Activated naive CD4-positive, alpha-beta T cell treated with anti-CD3 and anti-CD28 coated beads for 36 hours (primary cell): ENCODE measurements around the gene LMF1. TPM values are rescaled to one million over a fixed set of nuclear protein-coding genes. Genes with fewer than 3 reads are reported as not detected.
"Not testable (repeated sequence)": the region's sequence is repeated elsewhere in the genome, so short reads cannot be mapped to it uniquely, and the experiment has no call there.

Experiments used
- CTCF ChIA-PET: fragments of 350-600 bp; sonication (Branson Sonifier 250); formaldehyde crosslinking; loops from one replicate; lab custom pipeline; 2021; ENCODE audit warnings: antibody characterized with exemption; lab: Charles Lee
- DNase-seq: peaks from one replicate; pipeline ENCODE4 v3.0.0-alpha.2; 2020
- H3K27ac Mint-ChIP-seq: one replicate; pipeline ENCODE4 v1.8.0; 2021; ENCODE audit warnings: mild to moderate bottlenecking, mixed read lengths
- H3K27me3 Mint-ChIP-seq: one replicate; pipeline ENCODE4 v1.8.0; 2021; ENCODE audit warnings: low read depth, mixed read lengths
- H3K36me3 Mint-ChIP-seq: one replicate; pipeline ENCODE4 v1.8.0; 2021; ENCODE audit warnings: low read depth, mixed read lengths
- H3K4me1 Mint-ChIP-seq: one replicate; pipeline ENCODE4 v1.8.0; 2021; ENCODE audit warnings: low read depth, mixed read lengths
- H3K4me3 Mint-ChIP-seq: one replicate; pipeline ENCODE4 v1.8.0; 2021; ENCODE audit warnings: mild to moderate bottlenecking, moderate library complexity, mixed read lengths
- H3K9me3 Mint-ChIP-seq: one replicate; pipeline ENCODE4 v1.8.0; 2021; ENCODE audit warnings: mixed read lengths
- intact Hi-C: fragments of 100-400 bp; cut with micrococcal nuclease; formaldehyde crosslinking; loops from one replicate; pipeline ENCODE4 v1.15.1; 2023
- total RNA-seq, 2 experiments: library from RNA; stranded (reverse); gene quantifications; one replicate each; pipeline ENCODE4 v1.2.3, GENCODE V29; 2021

The LMF1 gene
- total RNA-seq, 2 experiments from 2014 or later: 11.5 to 12.3 TPM

DNA sequence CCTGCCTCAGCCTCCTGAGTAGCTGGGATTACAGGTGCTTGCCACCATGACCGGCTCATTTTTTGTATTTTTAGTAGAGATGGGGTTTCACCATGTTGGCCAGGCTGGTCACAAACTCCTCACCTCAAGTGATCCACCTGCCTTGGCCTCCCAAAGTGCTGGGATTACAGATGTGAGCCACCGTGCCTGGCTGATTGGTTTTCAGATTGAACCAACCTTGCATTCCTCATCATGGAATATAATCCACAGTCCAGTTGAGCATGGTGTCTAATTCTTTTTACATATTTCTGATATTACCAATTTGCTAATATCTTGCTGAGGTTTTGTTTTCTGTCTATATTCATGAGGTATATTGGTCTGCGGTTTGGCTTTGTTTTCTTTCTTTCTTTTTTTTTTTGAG is 134.0 kb downstream of the LMF1 start:
- H3K9me3 Mint-ChIP-seq: peaks cover 13% of the 10 kb centered on the region
- CTCF ChIA-PET: interaction anchor here (0.7 kb wide), 1 partner anchor 216 kb away, joined by 3 read pairs; no protein-coding TSS in a partner anchor
- H3K36me3 Mint-ChIP-seq, H3K27ac Mint-ChIP-seq, DNase-seq, H3K4me3 Mint-ChIP-seq, intact Hi-C loops, H3K27me3 Mint-ChIP-seq, H3K4me1 Mint-ChIP-seq: not testable (repeated sequence)

DNA sequence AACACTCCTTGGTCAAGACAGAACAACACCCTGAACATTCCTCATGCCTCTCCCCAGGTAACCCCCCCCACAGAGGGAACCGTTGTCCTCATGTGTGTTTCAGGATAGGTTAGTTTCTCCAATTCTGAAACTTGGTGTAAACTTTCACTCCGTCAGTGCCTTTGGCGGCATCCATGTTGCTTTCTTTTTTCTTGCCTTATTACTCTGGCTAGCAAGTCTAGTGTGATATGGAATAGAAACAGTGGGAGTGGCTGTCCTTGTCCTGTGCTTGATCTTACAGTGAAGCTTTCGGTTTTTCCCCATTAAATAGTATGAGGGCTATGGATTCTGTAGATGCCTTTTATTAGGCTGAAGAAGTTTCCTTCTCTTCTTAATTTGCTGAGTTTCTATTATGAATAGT is 134.6 kb downstream of the LMF1 start:
- DNase-seq: no peak
- peaks cover 13% of the 10 kb centered on the region for H3K9me3 Mint-ChIP-seq
- H3K27me3 Mint-ChIP-seq: no peaks in the 10 kb centered on the region
- H3K4me3 Mint-ChIP-seq: no peak overlapping the region
- no peaks in the 10 kb centered on the region for H3K36me3 Mint-ChIP-seq
- no peaks in the 10 kb centered on the region for H3K4me1 Mint-ChIP-seq
- intact Hi-C loops: no loop called here
- H3K27ac Mint-ChIP-seq: no peak overlapping the region
- CTCF ChIA-PET: interaction anchor here (0.7 kb wide), 1 partner anchor 217 kb away, joined by 3 read pairs; no protein-coding TSS in a partner anchor

DNA sequence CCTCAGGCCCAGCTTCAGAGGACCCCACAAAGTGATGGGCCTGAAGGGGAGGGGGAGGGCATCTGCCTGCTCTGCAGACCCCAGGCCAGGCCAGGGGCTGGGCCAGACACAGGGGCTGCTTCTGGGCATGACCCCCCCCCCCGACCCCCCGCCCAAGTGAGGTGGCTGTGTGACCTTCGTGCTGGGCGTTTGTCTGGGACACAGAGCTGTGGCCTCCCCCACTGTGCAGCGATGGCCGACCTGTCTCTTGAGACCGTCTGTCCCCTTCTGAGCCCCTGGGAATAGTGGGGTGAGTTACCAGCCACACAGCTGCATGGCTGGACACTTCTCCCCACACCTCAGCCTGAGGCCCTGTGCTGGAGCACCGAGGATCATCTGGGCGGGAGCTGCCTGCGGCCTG is 135.4 kb downstream of the LMF1 start:
- no peaks in the 10 kb centered on the region for H3K27me3 Mint-ChIP-seq
- no peaks in the 10 kb centered on the region for H3K36me3 Mint-ChIP-seq
- CTCF ChIA-PET: no interaction called here
- no peak for DNase-seq
- no peaks in the 10 kb centered on the region for H3K4me1 Mint-ChIP-seq
- no peak overlapping the region for H3K27ac Mint-ChIP-seq
- intact Hi-C loops: no loop called here
- peaks cover 13% of the 10 kb centered on the region for H3K9me3 Mint-ChIP-seq
- H3K4me3 Mint-ChIP-seq: no peak overlapping the region

DNA sequence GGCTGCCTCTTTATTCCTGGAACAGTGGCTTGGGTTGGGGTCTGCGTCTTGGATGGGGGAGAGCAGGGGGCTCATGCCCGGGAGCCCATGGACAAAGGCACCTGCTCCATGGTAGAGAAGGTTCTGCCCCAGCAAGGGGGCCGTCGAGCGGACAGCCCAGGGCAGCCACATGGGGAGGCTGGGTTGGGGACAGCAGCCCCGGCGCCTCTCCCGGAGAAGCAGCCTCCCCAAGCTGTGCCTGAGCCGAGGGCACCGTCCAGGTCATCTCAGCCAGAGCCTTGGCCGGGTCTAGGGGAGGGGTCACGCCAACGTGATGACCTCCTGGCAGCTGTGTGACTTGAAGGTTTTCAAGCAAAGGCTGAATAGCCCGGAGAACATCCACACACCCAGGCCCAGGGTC is 137.4 kb downstream of the LMF1 start:
- no peak for DNase-seq
- intact Hi-C loops: no loop called here
- H3K9me3 Mint-ChIP-seq: peaks cover 13% of the 10 kb centered on the region
- H3K27me3 Mint-ChIP-seq: peaks cover 4% of the 10 kb centered on the region
- no peak overlapping the region for H3K27ac Mint-ChIP-seq
- H3K4me1 Mint-ChIP-seq: no peaks in the 10 kb centered on the region
- no peaks in the 10 kb centered on the region for H3K36me3 Mint-ChIP-seq
- CTCF ChIA-PET: no interaction called here
- no peak overlapping the region for H3K4me3 Mint-ChIP-seq

DNA sequence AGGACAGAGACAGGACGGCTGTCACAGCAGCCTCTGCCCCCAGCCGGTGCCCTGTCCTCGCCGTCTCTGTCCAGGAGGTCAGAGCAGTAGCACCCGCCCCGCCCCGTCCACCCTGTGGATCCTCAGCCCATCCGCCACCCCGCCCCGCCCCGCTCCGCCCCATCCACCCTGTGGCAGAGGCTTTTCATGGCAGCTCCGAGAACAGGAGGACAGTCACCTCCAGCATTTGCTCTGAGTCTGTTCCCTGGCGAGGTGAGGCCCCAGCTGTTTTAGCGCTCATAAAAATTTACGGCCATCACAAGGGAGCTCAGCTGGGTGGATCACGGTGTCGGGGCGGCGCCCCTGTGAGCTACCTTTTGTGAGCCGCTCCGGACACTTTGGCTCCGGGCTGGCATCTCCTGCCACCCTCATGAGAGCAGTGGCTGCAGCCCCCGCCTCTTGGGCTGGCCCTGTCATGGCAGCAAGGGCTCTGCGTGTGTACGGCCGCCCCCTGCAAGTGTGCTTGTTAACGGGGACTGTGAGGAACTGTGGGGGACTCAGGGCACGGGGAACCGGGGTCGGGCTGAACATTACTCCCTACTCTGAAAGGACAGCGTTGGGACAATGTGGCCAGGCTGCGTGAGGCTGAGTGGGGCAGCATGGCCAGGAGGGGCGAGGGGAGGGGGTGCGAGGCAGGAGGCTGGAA is 138.0 kb downstream of the LMF1 start:
- Mint-ChIP-seq H3K4me3 (no peak overlapping the region), H3K36me3 (no peaks in the 10 kb centered on the region), H3K27me3 (peaks cover 4% of the 10 kb centered on the region), H3K4me1 (no peaks in the 10 kb centered on the region), H3K9me3 (peaks cover 13% of the 10 kb centered on the region), H3K27ac (no peak overlapping the region)
- intact Hi-C loops: no loop called here
- no peak for DNase-seq
- CTCF ChIA-PET: no interaction called here

DNA sequence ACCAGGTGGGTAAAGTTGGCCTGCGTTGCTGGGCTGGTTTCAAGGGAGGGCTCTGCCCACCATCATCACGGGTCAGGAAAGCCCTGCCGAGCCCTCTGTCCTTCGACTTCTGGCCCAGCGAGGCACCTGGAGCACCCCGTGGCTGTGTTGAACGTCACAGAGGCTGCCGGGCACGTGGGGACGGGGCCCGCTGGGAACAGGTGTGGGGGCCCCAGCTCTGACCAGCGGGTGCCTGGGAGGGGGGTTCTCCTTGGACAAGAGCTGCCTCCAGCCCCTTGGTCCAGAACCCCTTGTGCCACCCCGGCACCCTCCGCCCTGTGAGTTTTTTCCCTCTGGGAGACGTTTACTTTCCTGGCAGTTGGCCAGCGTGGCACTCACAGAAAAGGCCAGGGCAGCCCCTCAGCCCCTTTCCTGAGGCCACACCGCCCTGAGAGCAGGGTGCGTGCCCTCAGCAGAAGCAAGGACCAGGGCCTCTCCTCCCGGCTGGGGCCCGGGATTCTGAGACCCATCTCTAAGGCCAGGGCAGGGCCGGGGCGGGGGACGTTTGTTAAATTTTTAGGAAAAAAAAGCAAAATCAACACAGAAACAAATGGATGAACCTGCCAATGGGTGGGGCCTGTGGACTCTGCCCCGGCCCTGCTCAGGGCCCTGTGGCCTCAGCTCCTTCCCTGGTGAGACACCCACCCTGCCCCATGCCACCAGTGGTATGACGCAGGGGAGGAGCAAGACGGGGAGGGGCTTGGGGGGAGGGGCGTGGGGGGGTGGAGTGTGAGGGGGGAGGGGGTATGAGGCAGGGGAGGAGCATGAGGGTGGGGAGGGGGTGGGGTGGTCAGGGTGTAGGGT is 139.0 kb downstream of the LMF1 start:
- Mint-ChIP-seq H3K4me3 (no peak overlapping the region), H3K9me3 (peaks cover 10% of the 10 kb centered on the region), H3K27me3 (peaks cover 4% of the 10 kb centered on the region), H3K4me1 (no peaks in the 10 kb centered on the region), H3K27ac (no peak overlapping the region), H3K36me3 (no peaks in the 10 kb centered on the region)
- intact Hi-C loops: no loop called here
- DNase-seq: no peak
- CTCF ChIA-PET: no interaction called here

DNA sequence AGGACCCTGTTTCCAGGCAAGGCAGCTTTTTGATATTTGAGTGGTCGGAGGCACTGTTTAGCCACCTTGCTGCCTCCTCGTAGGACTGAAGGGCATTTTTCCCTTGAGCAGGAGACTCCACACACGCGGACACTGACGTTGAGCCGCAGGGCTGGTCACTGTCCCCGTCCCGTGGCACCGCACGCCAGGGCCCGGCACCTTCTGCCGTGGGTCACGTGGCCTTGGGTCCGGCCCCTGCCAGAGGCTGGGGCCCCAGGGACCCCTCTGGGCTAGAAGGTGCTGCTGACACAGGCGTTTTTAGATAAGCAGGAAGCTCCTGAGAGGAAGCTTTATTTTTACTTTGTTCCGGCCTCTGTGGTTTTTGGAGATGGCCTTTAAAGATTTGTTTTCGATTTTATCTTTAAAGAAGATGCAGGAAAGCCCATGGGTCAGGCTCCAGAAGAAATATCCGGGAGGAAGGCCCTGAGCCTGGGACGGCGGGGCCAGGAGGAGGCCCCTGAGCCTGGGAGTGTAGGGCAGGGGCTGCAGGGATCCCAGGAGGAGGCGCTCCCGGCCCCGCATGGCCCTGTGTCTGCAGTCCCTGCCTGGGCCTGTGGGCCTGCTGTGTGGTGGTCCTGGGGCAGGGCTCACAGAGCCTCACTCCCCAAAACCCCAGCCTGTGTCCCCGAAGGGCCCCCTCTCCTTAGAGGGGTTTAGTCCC is 139.8 kb downstream of the LMF1 start:
- H3K9me3 Mint-ChIP-seq: peaks cover 4% of the 10 kb centered on the region
- H3K4me1 Mint-ChIP-seq: no peaks in the 10 kb centered on the region
- CTCF ChIA-PET: no interaction called here
- no peaks in the 10 kb centered on the region for H3K36me3 Mint-ChIP-seq
- H3K4me3 Mint-ChIP-seq: no peak overlapping the region
- H3K27ac Mint-ChIP-seq: no peak overlapping the region
- intact Hi-C loops: no loop called here
- no peak for DNase-seq
- peaks cover 4% of the 10 kb centered on the region for H3K27me3 Mint-ChIP-seq

DNA sequence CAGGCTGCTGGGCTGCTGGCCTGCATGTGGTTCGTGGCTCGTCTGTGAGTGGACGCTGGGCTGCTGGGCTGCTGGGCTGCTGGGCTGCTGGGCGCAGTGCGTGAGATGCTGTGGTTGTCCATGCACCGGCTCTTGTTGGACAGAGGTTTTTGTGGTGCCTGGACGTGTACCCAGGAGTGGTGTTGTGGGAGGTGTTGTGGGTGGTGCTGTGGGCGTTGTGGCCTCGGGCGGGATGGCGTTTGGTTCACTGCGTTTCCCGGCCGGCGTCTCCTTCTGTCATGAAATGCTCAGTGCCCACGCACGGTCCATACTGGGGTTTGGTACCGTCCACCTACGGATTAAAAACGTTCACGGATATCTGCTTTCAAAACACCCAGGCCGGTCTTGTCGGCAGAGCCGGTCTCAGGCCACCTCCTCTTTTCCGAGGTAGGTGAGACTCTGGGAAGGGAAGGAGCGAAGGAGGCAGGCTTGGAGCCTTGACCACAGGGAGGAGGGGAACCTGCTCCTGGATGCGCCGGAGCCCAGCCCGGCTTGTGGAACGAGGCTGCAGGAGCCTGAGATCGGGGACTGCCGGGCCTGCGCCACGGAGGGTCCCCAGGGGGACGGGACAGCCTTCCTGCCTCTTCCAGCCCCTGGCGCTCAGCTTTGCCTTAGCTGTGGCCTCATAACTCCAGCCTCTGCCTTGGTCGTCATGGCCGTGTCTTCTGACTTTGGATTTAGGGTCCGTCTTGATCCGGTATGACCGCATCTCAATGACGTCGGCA is 140.5 kb downstream of the LMF1 start:
- intact Hi-C loops: no loop called here
- Mint-ChIP-seq H3K4me3 (no peak overlapping the region), H3K27me3 (peaks cover 11% of the 10 kb centered on the region), H3K9me3 (no peaks in the 10 kb centered on the region), H3K27ac (no peak overlapping the region), H3K4me1 (no peaks in the 10 kb centered on the region), H3K36me3 (no peaks in the 10 kb centered on the region)
- no peak for DNase-seq
- CTCF ChIA-PET: no interaction called here

DNA sequence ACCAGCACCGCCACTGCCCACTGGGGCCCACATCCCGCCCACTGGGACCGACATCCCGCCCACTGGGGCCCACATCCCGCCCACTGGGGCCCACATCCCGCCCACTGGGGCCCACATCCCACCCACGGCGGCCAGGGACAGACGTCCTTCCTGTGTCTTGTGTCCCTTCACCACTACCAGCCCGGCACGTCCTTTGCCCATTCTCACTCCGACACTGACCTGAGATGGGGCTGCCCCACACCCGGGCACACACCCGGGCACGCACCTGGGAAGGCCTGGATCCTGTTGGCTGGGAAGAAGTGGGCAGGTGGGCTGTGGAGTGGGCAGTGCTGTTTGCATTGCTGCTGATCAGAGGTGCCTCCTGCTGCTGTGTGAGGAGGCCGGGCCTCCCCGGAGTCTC is 141.9 kb downstream of the LMF1 start:
- intact Hi-C loops: no loop called here
- CTCF ChIA-PET: no interaction called here
- Mint-ChIP-seq H3K36me3 (no peaks in the 10 kb centered on the region), H3K27me3 (peaks cover 11% of the 10 kb centered on the region), H3K27ac (no peak overlapping the region), H3K4me1 (no peaks in the 10 kb centered on the region), H3K4me3 (no peak overlapping the region), H3K9me3 (no peaks in the 10 kb centered on the region)
- DNase-seq: no peak

DNA sequence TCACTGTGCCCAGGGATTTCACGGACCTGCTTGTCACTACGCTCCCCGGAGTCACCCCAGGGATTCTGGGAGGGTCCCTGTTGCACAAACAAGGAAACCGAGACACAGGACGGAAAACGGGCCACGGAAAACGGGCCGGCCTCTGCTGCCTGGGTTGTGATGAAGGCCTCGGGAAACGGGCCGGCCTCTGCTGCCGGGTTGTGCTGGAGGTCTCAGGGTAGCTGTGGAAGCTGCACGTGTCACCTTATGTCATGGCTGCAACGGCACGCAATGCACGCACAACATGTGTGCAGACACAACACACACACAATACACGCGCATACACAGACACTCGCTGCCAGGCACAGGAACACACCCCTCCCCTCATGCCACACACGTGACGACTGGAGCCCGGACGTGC is 143.3 kb downstream of the LMF1 start:
- intact Hi-C loops: no loop called here
- CTCF ChIA-PET: no interaction called here
- peaks cover 14% of the 10 kb centered on the region for H3K27me3 Mint-ChIP-seq

DNA sequence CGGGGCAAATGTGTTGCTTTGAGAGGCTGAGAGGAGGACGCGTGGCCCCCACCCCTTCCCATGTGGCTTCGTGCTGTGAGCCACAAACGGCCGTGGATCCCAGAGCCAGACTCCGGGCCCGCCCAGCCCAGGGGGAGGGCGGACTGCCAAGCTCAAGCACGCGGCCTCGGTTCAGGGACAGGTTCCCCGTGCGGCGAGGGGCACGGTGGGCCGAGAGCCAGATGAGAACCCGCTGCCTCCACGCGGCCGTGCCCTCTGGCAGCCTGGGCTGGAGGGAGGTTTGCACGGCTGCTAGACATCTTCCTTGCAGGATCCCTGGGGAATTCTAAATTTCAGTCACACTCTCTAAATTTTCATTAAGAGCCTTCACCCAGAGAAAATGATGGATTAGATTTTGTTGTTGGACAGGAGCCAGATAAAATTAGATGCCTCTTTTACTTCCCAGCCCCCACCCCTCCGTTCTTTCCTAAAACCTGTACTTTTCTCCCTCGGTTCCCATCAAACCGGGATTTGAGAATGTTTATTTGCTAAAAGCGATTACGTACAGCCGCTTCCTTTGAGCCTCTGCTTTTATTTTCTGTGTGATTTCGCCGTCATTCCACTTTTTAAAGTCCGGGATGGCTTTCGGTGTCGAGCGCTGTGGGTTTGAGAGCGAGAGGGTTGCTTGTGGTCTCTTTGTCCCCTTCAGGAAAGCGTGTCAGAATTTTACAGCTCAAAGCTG is 145.3 kb downstream of the LMF1 start:
- H3K4me3 Mint-ChIP-seq: no peak overlapping the region
- intact Hi-C loops: no loop called here

More for the DNA sequence above, 143.3 kb downstream of the LMF1 start:
- Mint-ChIP-seq H3K36me3 (no peaks in the 10 kb centered on the region), H3K4me1 (no peaks in the 10 kb centered on the region), H3K27ac (no peak overlapping the region), H3K9me3 (no peaks in the 10 kb centered on the region), H3K4me3 (no peak overlapping the region)
- no peak for DNase-seq

More for the DNA sequence above, 145.3 kb downstream of the LMF1 start:
- DNase-seq: no peak
- Mint-ChIP-seq H3K9me3 (no peaks in the 10 kb centered on the region), H3K4me1 (peaks cover 3% of the 10 kb centered on the region), H3K27ac (no peak overlapping the region), H3K36me3 (no peaks in the 10 kb centered on the region), H3K27me3 (peaks cover 21% of the 10 kb centered on the region)
- CTCF ChIA-PET: no interaction called here
